Right lobe of liver (tissue), 6 donors: ENCODE measurements around the gene CACNA1C. TPM values are rescaled to one million over a fixed set of nuclear protein-coding genes. Genes with fewer than 3 reads are reported as not detected.

ENCODE experiments used
- ATAC-seq, 4 donors: fragments of 200-7000 bp; cut with Tn5 transposase; one replicate each; pipeline ENCODE4 v1.9.1; 2020; ENCODE audit warnings: mild to moderate bottlenecking in 4 of 4, moderate library complexity in 4 of 4
- DNase-seq, 3 donors: peaks; one replicate each; pipeline ENCODE4 v3.0.0-alpha.2; 2020
- H3K27ac ChIP-seq, 3 donors: fragments of 200-600 bp; one replicate each; pipeline ENCODE4 v1.8.0; 2022
- H3K27me3 ChIP-seq, 2 donors: fragments of 200-600 bp; one replicate each; pipeline ENCODE4 v1.8.0; 2022
- H3K36me3 ChIP-seq, 4 donors: fragments of 200-600 bp; sonication (generic) in 1 of 4; one replicate each; pipeline versions ENCODE4 v1.5.1 to v1.8.0; 2017 to 2022; ENCODE audit warnings: control low read depth in 1 of 4
- H3K4me1 ChIP-seq, 4 donors: fragments of 200-600 bp; sonication (generic) in 1 of 4; one replicate each; pipeline versions ENCODE4 v1.5.1 to v1.8.0; 2017 to 2022; ENCODE audit warnings: control low read depth in 1 of 4
- H3K4me3 ChIP-seq, 3 donors: fragments of 200-600 bp; one replicate each; pipeline ENCODE4 v1.8.0; 2022
- H3K9me3 ChIP-seq, 4 donors: fragments of 200-600 bp; sonication (generic) in 1 of 4; one replicate each; pipeline versions ENCODE4 v1.5.1 to v1.8.0; 2017 to 2022; ENCODE audit warnings: control low read depth in 1 of 4
- POLR2A ChIP-seq: fragments of 450-650 bp; IDR thresholded peaks from one replicate; pipeline ENCODE4 v1.6.1; 2017; ENCODE audit warnings: antibody characterized with exemption, mild to moderate bottlenecking
- WGBS: methylation state at CpG from one replicate; pipeline ENCODE4 v1.1.6; 2018; ENCODE audit warnings: low coverage, low lambda C conversion rate; ENCODE audit not compliant: insufficient coverage; ENCODE audit errors: missing lambda C conversion rate; 5-methylcytosine and 5-hydroxymethylcytosine counted together
- intact Hi-C, 2 donors: fragments of 100-400 bp; cut with DNase I; formaldehyde crosslinking; loops; one replicate each; pipeline versions ENCODE4 v1.11.2 to v1.14.1; 2022
- total RNA-seq, 6 experiments: library from RNA; depleted of rRNA in 2 of 6; stranded (reverse); fragments of >200 nt in 2 of 6; fragmentation: NEBNext Ultra II Directional in 3 of 6; extraction: Animal tissue kit (Norgen Biotek cat#: 25700) in 3 of 6; gene quantifications; one replicate each; pipeline versions ENCODE4 v1.1.0 to v1.2.4, GENCODE V29; 2016 to 2023
- TF ChIP-seq, protein P1 (sequence below), 4 donors: fragments of 200-600 bp in 3 of 4; fragments of 450-650 bp in 1 of 4; IDR thresholded peaks; one replicate each; pipeline versions ENCODE4 v1.5.1 to v1.8.0; 2016 to 2022; ENCODE audit warnings: antibody characterized with exemption in 4 of 4, mild to moderate bottlenecking in 2 of 4
- donor health status: DM: no; HTN: yes; CAD: no.
- donor health status: DM: no; HTN: no; CAD: no.
- donor health status: DM: no; HTN: no; CAD: no.
- donor health status: DM: no; HTN: yes; CAD: no.
- donor health status: DM: no; HTN: yes; CAD: no.

The CACNA1C gene
- total RNA-seq, 6 experiments from 2014 or later, result 0.18 to 1.0 (median 0.57) TPM

DNA sequence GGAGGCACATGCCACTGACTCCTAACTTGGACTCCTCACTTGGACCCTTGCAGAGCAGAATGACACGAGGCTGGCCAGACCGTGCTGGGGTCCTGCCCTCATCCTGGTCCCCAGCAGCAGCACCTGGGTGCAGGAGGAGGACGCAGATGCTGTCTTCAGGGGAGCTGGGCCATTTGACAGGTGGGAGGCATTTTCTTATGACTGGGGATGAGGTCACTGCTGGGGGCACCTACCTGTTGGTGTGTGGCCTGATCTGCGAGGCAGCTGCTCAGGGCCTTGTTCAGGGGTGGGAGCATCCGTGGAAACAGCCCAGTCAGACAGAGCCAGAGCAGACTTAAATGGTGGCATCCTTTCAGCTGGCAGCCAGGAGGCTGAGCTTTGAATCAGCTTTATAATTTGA is 57.3 kb downstream of the CACNA1C start:
- TF ChIP-seq POLR2A, result no peak
- TF ChIP-seq, protein P1, sequence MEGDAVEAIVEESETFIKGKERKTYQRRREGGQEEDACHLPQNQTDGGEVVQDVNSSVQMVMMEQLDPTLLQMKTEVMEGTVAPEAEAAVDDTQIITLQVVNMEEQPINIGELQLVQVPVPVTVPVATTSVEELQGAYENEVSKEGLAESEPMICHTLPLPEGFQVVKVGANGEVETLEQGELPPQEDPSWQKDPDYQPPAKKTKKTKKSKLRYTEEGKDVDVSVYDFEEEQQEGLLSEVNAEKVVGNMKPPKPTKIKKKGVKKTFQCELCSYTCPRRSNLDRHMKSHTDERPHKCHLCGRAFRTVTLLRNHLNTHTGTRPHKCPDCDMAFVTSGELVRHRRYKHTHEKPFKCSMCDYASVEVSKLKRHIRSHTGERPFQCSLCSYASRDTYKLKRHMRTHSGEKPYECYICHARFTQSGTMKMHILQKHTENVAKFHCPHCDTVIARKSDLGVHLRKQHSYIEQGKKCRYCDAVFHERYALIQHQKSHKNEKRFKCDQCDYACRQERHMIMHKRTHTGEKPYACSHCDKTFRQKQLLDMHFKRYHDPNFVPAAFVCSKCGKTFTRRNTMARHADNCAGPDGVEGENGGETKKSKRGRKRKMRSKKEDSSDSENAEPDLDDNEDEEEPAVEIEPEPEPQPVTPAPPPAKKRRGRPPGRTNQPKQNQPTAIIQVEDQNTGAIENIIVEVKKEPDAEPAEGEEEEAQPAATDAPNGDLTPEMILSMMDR (IDR thresholded peaks at IDR 0.05), result no peak
- intact Hi-C loops, result no loop called here
- no peaks in the 10 kb centered on the region for H3K36me3 ChIP-seq
- no peaks in the 10 kb centered on the region for H3K27me3 ChIP-seq
- H3K27ac ChIP-seq, result no peak overlapping the region
- 85% methylated on average over 2 of the region's 5 CpGs for WGBS
- no peak for DNase-seq
- H3K4me3 ChIP-seq, result no peak overlapping the region
- no peak for ATAC-seq
- H3K9me3 ChIP-seq, result no peaks in the 10 kb centered on the region
- H3K4me1 ChIP-seq, result no peaks in the 10 kb centered on the region

DNA sequence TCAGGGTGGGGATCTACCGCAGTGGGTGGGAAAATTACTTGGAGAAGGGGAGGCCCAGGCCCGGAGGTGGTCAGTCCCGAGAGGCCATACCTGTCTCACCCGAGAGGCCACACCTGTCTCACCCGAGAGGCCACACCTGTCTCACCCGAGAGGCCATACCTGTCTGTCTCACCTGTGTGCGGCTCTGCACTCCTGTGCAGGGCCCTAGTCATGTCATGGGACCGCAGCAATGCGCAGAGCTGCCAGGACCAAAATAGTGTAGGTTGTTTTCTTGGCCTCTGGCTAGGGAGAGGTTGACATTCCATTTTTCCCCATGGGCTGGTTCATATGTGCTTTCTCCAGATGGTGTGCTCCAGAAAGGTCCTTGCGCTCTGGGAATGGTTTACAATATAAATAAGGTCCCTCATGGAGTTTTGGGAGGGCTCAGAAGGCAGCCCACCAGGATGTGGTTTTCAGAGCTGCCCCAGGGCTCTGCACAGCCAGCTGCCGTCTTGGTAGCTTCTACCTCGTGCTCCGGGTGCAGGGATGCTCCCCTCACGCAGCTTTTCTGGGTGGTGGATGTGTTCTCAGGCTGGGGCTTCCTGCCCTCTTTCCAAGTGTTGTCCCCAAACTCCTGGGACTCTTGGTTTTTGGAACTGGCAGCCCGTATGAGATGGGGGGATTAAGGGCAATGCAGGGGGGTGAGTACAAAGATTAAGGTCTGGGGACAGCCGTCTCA is 58.2 kb downstream of the CACNA1C start:
- H3K4me1 ChIP-seq, result no peaks in the 10 kb centered on the region
- intact Hi-C loops, result no loop called here
- WGBS, result 67% methylated on average over 3 of the region's 16 CpGs
- DNase-seq (no peak), ATAC-seq (no peak)
- no peaks in the 10 kb centered on the region for H3K36me3 ChIP-seq
- TF ChIP-seq, protein P1 (IDR thresholded peaks at IDR 0.05), result no peak
- TF ChIP-seq POLR2A, result no peak
- no peak overlapping the region for H3K27ac ChIP-seq
- H3K9me3 ChIP-seq, result no peaks in the 10 kb centered on the region
- no peaks in the 10 kb centered on the region for H3K27me3 ChIP-seq
- no peak overlapping the region for H3K4me3 ChIP-seq

DNA sequence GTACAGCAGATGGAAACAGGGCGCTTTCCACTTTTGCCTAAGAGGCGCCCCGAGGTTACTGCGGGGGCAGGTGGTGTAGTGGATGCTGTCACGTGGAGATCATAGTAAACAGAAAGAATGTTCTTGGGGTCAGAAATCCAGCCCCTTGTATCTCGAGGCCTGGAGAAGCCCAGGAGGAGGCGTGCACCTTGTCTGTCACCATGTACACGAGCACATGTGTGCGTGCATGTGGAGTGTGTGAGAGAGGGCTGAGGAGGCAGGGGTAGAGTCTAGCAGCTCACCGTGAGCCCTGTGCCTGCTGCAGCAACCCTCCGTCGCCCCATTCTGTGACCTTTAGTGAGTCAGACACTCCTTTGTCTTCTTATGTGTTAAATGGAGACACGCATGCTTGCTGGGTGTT is 59.0 kb downstream of the CACNA1C start:
- intact Hi-C loops, result no loop called here
- Histone ChIP-seq H3K36me3 (no peaks in the 10 kb centered on the region), H3K4me1 (no peaks in the 10 kb centered on the region), H3K27ac (no peak overlapping the region), H3K9me3 (no peaks in the 10 kb centered on the region), H3K27me3 (no peaks in the 10 kb centered on the region), H3K4me3 (no peak overlapping the region)
- ATAC-seq (no peak), DNase-seq (no peak)
- 83% methylated on average over 5 of the region's 13 CpGs for WGBS
- TF ChIP-seq POLR2A, result no peak
- TF ChIP-seq, protein P1 (IDR thresholded peaks at IDR 0.05), result no peak

DNA sequence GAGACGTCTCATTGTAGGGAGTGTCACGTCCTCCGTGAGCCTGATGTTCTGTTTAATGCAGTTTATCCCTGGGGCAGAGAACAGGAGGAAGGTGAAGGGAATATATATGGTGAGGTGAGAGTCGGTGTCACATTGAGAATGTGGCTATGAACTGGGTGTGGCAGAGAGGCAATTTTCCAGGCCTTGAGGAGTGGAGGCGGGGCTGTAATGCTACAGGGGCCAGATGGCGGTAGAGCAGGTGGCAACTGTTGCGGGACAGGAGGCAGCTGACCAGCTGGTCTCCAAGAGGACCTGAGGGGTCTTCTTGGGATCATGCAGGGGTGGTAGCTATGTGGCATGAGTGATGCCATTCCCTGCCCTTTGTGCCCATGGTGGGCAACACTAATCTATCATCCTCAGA is 59.6 kb downstream of the CACNA1C start:
- DNase-seq (no peak), ATAC-seq (no peak)
- Histone ChIP-seq H3K9me3 (no peaks in the 10 kb centered on the region), H3K27me3 (no peaks in the 10 kb centered on the region), H3K27ac (no peak overlapping the region), H3K4me1 (no peaks in the 10 kb centered on the region), H3K36me3 (no peaks in the 10 kb centered on the region), H3K4me3 (no peak overlapping the region)
- TF ChIP-seq, protein P1 (IDR thresholded peaks at IDR 0.05), result no peak
- TF ChIP-seq POLR2A, result no peak
- WGBS, result 93% methylated on average over 5 of the region's 7 CpGs
- intact Hi-C loops, result no loop called here
